PC-9 (cell line): ENCODE data around the gene AKAP6.

ENCODE experiments used
- CTCF ChIP-seq: fragments of 200-600 bp; sonication (generic); conservative IDR thresholded peaks from 2 replicates; pipeline ENCODE4 v1.6.1; 2017; ENCODE audit warnings: mixed run types, antibody characterized with exemption, mild to moderate bottlenecking, moderate library complexity
- EZH2 ChIP-seq: fragments of 200-600 bp; sonication (generic); IDR thresholded peaks from 2 replicates; pipeline ENCODE4 v1.8.0; 2017; ENCODE audit warnings: antibody characterized with exemption, low read depth

GRCh38 chr14:32697704-32698103 is 368.6 kb downstream of the AKAP6 start:
- TF ChIP-seq EZH2, result no peak
- TF ChIP-seq CTCF, result no peak
